Testis (tissue), 2 donors: ENCODE data around the gene CPLX3.

Experiments
- POLR2A ChIP-seq: fragments of 450-650 bp; IDR thresholded peaks from one replicate; pipeline ENCODE4 v1.6.1; 2017; ENCODE audit warnings: antibody characterized with exemption, mild to moderate bottlenecking, moderate library complexity
- TF ChIP-seq, protein P1 (sequence below), 3 experiments: fragments of 450-650 bp in 2 of 3; fragments of 200-600 bp in 1 of 3; sonication (generic) in 1 of 3; IDR thresholded peaks; one replicate each; pipeline ENCODE4 v1.5.1; 2016 to 2019; ENCODE audit warnings: antibody characterized with exemption in 3 of 3, mild to moderate bottlenecking in 2 of 3, moderate library complexity in 1 of 3

DNA sequence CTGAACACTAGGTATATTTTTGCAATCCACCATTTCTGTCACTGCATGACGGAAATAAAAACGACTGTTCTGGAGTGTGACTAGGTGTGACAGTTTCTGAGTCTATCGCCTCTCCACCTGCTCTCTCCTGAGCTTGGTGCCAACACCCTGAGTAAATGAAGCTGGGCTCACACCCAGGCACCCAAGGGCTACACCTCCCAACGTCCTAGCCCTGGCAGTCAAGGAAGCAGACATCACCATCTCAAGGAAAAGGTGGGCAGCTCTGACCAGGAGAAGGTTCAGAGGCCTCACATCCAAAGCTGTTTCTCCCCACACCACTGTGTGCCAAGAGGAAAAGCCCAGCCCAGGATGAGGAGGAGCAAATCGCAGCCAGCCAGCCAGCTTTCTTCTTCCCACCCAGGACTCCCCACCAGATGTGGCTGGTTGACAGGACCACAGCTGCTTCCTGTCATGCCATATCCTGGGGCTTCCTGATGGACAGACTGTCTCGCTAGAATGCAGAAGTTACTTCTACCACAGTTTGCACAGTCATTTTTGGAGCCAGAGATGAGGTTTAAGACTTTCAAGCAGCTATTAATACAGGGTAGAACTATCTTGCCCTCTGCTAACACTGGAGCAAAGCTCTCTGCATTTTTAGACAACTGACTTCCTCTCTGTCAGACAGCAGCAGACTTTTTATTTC, 43.4 kb downstream of the CPLX3 start:
- TF ChIP-seq, protein P1, sequence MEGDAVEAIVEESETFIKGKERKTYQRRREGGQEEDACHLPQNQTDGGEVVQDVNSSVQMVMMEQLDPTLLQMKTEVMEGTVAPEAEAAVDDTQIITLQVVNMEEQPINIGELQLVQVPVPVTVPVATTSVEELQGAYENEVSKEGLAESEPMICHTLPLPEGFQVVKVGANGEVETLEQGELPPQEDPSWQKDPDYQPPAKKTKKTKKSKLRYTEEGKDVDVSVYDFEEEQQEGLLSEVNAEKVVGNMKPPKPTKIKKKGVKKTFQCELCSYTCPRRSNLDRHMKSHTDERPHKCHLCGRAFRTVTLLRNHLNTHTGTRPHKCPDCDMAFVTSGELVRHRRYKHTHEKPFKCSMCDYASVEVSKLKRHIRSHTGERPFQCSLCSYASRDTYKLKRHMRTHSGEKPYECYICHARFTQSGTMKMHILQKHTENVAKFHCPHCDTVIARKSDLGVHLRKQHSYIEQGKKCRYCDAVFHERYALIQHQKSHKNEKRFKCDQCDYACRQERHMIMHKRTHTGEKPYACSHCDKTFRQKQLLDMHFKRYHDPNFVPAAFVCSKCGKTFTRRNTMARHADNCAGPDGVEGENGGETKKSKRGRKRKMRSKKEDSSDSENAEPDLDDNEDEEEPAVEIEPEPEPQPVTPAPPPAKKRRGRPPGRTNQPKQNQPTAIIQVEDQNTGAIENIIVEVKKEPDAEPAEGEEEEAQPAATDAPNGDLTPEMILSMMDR (IDR thresholded peaks at IDR 0.05) = no peak
- TF ChIP-seq POLR2A = no peak
